ENCODE measurements around the gene SGMS1. TPM values are rescaled to one million over a fixed set of nuclear protein-coding genes. Genes with fewer than 3 reads are reported as not detected.
"Not testable (repeated sequence)": the region's sequence is repeated elsewhere in the genome, so short reads cannot be mapped to it uniquely, and the experiment has no call there.

SGMS1 gene
- polyA plus RNA-seq, 2 of the 4 experiments (the other 2 are of a cell fraction): 22.7 to 28.2 TPM

DNA sequence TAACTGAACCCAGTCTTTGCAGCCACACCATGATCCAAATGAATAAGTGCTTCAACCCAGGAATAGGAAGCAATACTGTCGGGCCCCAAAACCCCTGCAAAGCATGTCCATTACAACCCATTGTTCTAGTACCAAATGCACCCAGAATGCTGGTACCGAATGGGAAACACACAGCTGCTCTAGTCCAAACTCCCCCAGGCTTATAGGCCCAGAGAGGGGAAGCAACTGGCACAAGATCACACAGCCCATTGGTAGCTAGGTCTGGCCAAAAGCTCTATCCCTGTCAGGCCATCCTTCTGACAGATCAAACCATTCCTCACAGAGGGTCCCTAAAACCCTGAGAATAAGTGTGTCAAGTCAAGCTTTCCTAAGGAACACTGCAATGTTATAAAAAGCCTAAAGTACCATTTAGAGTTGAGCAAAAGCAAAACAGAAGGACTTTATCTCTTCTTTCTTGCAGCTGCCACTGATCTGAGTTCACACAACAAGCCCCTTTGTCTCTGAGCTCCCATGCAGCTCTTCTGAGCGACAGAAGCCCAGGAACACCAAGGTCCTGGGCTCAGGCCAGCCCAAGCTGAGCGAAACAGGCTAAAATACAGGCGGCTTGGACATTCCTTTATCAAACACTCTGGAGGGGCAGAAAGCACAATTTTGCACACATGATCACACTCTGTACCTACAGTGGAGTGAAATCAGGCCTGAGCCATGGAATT is 116.7 kb downstream of the SGMS1 start (continued):
- TF ChIP-seq, protein P1, sequence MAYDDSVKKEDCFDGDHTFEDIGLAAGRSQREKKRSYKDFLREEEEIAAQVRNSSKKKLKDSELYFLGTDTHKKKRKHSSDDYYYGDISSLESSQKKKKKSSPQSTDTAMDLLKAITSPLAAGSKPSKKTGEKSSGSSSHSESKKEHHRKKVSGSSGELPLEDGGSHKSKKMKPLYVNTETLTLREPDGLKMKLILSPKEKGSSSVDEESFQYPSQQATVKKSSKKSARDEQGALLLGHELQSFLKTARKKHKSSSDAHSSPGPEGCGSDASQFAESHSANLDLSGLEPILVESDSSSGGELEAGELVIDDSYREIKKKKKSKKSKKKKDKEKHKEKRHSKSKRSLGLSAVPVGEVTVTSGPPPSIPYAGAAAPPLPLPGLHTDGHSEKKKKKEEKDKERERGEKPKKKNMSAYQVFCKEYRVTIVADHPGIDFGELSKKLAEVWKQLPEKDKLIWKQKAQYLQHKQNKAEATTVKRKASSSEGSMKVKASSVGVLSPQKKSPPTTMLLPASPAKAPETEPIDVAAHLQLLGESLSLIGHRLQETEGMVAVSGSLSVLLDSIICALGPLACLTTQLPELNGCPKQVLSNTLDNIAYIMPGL (CRISPR knock-in tag; IDR thresholded peaks at IDR 0.05; ENCODE audit: borderline replicate concordance): no peak
- no peak for TF ChIP-seq ZFP36 (IDR thresholded peaks at IDR 0.05; ENCODE audit: borderline replicate concordance, partially characterized antibody)
- TF ChIP-seq EHF (CRISPR knock-in tag; IDR thresholded peaks at IDR 0.05): no peak
- no peak for TF ChIP-seq ZSCAN20 (CRISPR knock-in tag; IDR thresholded peaks at IDR 0.05)
- TF ChIP-seq SREBF2 (IDR thresholded peaks at IDR 0.05): no peak
- TF ChIP-seq CBX8 (IDR thresholded peaks at IDR 0.05): no peak
- TF ChIP-seq, protein P2, sequence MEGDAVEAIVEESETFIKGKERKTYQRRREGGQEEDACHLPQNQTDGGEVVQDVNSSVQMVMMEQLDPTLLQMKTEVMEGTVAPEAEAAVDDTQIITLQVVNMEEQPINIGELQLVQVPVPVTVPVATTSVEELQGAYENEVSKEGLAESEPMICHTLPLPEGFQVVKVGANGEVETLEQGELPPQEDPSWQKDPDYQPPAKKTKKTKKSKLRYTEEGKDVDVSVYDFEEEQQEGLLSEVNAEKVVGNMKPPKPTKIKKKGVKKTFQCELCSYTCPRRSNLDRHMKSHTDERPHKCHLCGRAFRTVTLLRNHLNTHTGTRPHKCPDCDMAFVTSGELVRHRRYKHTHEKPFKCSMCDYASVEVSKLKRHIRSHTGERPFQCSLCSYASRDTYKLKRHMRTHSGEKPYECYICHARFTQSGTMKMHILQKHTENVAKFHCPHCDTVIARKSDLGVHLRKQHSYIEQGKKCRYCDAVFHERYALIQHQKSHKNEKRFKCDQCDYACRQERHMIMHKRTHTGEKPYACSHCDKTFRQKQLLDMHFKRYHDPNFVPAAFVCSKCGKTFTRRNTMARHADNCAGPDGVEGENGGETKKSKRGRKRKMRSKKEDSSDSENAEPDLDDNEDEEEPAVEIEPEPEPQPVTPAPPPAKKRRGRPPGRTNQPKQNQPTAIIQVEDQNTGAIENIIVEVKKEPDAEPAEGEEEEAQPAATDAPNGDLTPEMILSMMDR (IDR thresholded peaks at IDR 0.05): no peak

DNA sequence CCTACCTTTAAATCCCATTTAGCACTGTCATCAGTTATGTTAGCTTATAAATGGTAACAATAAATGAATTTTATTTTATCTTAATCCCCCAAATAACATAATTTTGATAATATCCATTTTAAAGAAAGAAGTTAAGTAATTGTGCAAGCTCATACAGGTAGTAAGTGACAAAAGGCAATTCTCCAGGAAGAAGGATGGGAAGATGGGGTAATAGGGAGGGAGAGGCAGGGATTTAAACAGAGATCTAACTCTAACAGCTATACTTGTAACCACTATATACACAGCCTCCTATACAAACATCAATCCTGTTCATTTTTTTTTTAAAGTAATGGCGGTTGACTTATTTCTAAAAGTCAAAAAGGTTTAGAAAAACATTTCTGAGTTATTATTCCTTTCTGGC is 119.4 kb downstream of the SGMS1 start:
- no peak for TF ChIP-seq MAZ (IDR thresholded peaks at IDR 0.05; ENCODE audit: borderline replicate concordance, low read depth, low read length)
- TF ChIP-seq, protein P3, sequence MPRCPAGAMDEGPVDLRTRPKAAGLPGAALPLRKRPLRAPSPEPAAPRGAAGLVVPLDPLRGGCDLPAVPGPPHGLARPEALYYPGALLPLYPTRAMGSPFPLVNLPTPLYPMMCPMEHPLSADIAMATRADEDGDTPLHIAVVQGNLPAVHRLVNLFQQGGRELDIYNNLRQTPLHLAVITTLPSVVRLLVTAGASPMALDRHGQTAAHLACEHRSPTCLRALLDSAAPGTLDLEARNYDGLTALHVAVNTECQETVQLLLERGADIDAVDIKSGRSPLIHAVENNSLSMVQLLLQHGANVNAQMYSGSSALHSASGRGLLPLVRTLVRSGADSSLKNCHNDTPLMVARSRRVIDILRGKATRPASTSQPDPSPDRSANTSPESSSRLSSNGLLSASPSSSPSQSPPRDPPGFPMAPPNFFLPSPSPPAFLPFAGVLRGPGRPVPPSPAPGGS (IDR thresholded peaks at IDR 0.05): no peak
- TF ChIP-seq POLR2AphosphoS2 (conservative IDR thresholded peaks at IDR 0.05; ENCODE audit: low read length): no peak
- no peak for TF ChIP-seq TFCP2L1 (CRISPR knock-in tag; IDR thresholded peaks at IDR 0.05)
- no peak overlapping the region for H3K4me2 ChIP-seq
- CTCF ChIA-PET: interaction anchor here (1.1 kb wide), 1 partner anchor 89 kb away, joined by 4 read pairs; no protein-coding TSS in a partner anchor
- POLR2A ChIA-PET: no interaction called here
- ATAC-seq (no peak), DNase-seq (ENCODE audit: low read depth in 1 of 2, low spot score in 1 of 2) (no peak), FAIRE-seq (no peak)
- H3K4me3 ChIP-seq: no peak overlapping the region
- H3K4me1 ChIP-seq: peaks cover 27% of the 10 kb centered on the region
- no peaks in the 10 kb centered on the region for H3K9me3 ChIP-seq
- no peak overlapping the region for H3K27ac ChIP-seq
- 94% methylated on average over 1 of the region's 1 CpG for WGBS (ENCODE audit: missing lambda C conversion rate)

DNA sequence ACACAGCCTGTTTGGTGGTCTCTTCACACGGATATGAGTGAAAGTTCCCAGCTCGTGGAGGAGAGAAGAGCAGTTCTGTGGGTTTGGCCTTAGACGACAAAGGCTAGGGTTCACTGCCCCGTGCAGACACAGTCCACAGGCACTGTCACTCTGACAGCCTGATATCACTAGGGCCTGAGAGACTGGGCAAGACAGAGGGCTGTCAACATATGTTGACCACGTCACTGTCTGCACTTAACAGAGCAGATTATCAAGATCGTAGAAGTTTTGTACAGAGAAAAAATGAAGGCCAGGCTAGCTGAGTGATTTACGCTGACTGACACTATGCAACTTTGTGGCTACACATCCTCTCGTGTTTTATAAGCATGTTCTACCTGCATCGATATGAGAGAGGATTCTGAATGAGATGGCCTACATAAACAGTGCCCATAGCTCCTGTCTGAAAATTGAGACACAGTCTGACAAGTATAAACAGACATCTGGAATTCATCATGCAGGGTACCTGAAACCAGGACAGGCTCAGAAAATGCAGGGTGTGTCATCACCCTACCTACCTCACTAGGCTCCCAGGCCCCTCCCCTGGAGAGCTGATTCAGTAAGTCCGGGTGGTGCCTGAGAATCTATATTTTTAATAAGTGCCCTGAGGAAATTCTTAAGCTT is 120.0 kb downstream of the SGMS1 start:
- FAIRE-seq (no peak), ATAC-seq (no peak), DNase-seq (ENCODE audit: low read depth in 1 of 2, low spot score in 1 of 2) (no peak)
- ChIA-PET POLR2A (no interaction called here), CTCF (interaction anchor here (1.1 kb wide), 1 partner anchor 88 kb away, joined by 4 read pairs; no protein-coding TSS in a partner anchor)
- Histone ChIP-seq H3K9me3 (no peaks in the 10 kb centered on the region), H3K4me3 (no peak overlapping the region), H3K4me2 (no peak overlapping the region), H3K4me1 (peaks cover 21% of the 10 kb centered on the region), H3K27ac (no peak overlapping the region)
- TF ChIP-seq, protein P2 (IDR thresholded peaks at IDR 0.05): no peak
- TF ChIP-seq, protein P4, sequence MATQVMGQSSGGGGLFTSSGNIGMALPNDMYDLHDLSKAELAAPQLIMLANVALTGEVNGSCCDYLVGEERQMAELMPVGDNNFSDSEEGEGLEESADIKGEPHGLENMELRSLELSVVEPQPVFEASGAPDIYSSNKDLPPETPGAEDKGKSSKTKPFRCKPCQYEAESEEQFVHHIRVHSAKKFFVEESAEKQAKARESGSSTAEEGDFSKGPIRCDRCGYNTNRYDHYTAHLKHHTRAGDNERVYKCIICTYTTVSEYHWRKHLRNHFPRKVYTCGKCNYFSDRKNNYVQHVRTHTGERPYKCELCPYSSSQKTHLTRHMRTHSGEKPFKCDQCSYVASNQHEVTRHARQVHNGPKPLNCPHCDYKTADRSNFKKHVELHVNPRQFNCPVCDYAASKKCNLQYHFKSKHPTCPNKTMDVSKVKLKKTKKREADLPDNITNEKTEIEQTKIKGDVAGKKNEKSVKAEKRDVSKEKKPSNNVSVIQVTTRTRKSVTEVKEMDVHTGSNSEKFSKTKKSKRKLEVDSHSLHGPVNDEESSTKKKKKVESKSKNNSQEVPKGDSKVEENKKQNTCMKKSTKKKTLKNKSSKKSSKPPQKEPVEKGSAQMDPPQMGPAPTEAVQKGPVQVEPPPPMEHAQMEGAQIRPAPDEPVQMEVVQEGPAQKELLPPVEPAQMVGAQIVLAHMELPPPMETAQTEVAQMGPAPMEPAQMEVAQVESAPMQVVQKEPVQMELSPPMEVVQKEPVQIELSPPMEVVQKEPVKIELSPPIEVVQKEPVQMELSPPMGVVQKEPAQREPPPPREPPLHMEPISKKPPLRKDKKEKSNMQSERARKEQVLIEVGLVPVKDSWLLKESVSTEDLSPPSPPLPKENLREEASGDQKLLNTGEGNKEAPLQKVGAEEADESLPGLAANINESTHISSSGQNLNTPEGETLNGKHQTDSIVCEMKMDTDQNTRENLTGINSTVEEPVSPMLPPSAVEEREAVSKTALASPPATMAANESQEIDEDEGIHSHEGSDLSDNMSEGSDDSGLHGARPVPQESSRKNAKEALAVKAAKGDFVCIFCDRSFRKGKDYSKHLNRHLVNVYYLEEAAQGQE (IDR thresholded peaks at IDR 0.05): no peak
- TF ChIP-seq, protein P3 (IDR thresholded peaks at IDR 0.05): no peak
- WGBS (ENCODE audit: missing lambda C conversion rate): 82% methylated on average over 10 of the region's 10 CpGs

DNA sequence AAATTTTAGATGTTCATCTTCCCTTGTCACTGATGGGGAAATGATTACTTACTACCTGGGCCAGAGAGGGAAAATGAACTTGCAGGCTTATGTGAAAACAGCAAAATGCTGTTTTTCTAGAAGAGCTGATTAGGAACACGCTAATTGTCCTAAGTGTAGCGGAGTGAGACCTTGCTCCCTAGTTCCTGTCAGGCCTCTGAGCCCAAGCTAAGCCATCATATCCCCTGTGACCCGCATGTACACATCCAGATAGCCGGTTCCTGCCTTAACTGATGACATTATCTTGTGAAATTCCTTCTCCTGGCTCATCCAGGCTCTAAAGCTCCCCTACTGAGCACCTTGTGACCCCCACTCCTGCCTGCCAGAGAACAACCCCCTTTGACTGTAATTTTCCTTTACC is 120.6 kb downstream of the SGMS1 start:
- CTCF ChIA-PET; H3K4me2 ChIP-seq; POLR2A ChIA-PET; DNase-seq (ENCODE audit: low read depth in 1 of 2, low spot score in 1 of 2); ATAC-seq; H3K27ac ChIP-seq; H3K4me3 ChIP-seq; FAIRE-seq; H3K9me3 ChIP-seq: not testable (repeated sequence)
- peaks cover 20% of the 10 kb centered on the region for H3K4me1 ChIP-seq
- WGBS (ENCODE audit: missing lambda C conversion rate): 94% methylated on average over 4 of the region's 4 CpGs

Data from A549 (cell line).